SK-N-MC (cell line): Measurements from ENCODE around the gene COL10A1.
"Not testable (repeated sequence)": the region's sequence is repeated elsewhere in the genome, so short reads cannot be mapped to it uniquely, and the experiment has no call there.

Experiments
- DNase-seq: peaks from one replicate; pipeline ENCODE4 v3.0.0-alpha.2; 2011; ENCODE audit warnings: low read depth, low spot score
- H3K27ac ChIP-seq: fragments of 200-600 bp; sonication (generic); 2 replicates; pipeline ENCODE4 v1.5.1; 2016; ENCODE audit warnings: mixed run types
- H3K36me3 ChIP-seq: fragments of 200-600 bp; sonication (generic); 2 replicates; pipeline ENCODE4 v1.6.1; 2017; ENCODE audit warnings: antibody characterized with exemption, low read length, mixed read lengths; ENCODE audit not compliant: insufficient read depth
- H3K4me3 ChIP-seq: fragments of 200-600 bp; sonication (generic); 2 replicates; pipeline ENCODE4 v1.5.1; 2016
- H3K9ac ChIP-seq: fragments of 200-600 bp; sonication (generic); 2 replicates; pipeline ENCODE4 v1.8.0; 2017; ENCODE audit warnings: mixed run types, mixed read lengths; ENCODE audit not compliant: insufficient read length
- H3K9me3 ChIP-seq: fragments of 200-600 bp; sonication (generic); 2 replicates; pipeline ENCODE4 v1.6.1; 2017; ENCODE audit warnings: low read depth, mild to moderate bottlenecking, antibody characterized with exemption, low read length, moderate library complexity, mixed read lengths
- EZH2 ChIP-seq: fragments of 200-600 bp; sonication (generic); IDR thresholded peaks from one replicate; pipeline ENCODE4 v1.6.1; 2017; ENCODE audit warnings: antibody characterized with exemption
- FOXP2 ChIP-seq: optimal IDR thresholded peaks from 2 replicates; pipeline ENCODE3; 2011; ENCODE audit warnings: mild to moderate bottlenecking, moderate library complexity; ENCODE audit not compliant: insufficient read depth; ENCODE audit errors: extremely low read length, control extremely low read depth
- POLR2AphosphoS5 ChIP-seq: IDR thresholded peaks from 2 replicates; pipeline ENCODE4 v1.6.1; 2012; ENCODE audit warnings: mild to moderate bottlenecking, low read depth, low read length, borderline replicate concordance

COL10A1 gene

GRCh38 chr6:116100419-116101301 lies 25.3 kb downstream of the COL10A1 start, which contains the start of gene NT5DC1:
Gene NT5DC1 (plus strand): TSS chr6:116100853. CDS start chr6:116100931, 78 bp downstream.
- no peaks in the 10 kb centered on the region for H3K9me3 ChIP-seq
- peak within 1 kb of the TSS; percentile 91 for H3K4me3 ChIP-seq
- TF ChIP-seq POLR2AphosphoS5 (peak; percentile 87), FOXP2 (no peak)
- no peak for DNase-seq
- no peaks in the 10 kb centered on the region for H3K36me3 ChIP-seq
- peak within 1 kb of the TSS; percentile 70 for H3K9ac ChIP-seq
- H3K27ac ChIP-seq: no peak within 1 kb of the TSS; the same call in 1 of the 2 replicates

- Histone ChIP-seq H3K27ac (peak overlapping the region; percentile 47; the same call in 1 of the 2 replicates), H3K9me3 (no peaks in the 10 kb centered on the region), H3K9ac (no peak overlapping the region), H3K36me3 (no peaks in the 10 kb centered on the region), H3K4me3 (peak overlapping the region; percentile 91)
- no peak for DNase-seq
- no peak for TF ChIP-seq FOXP2
- TF ChIP-seq EZH2: no peak
- no peak; the same call in 1 of the 2 replicates for TF ChIP-seq POLR2AphosphoS5
These were observed 26.9 kb downstream of the COL10A1 start for GRCh38 chr6:116099036-116099435.

DNA sequence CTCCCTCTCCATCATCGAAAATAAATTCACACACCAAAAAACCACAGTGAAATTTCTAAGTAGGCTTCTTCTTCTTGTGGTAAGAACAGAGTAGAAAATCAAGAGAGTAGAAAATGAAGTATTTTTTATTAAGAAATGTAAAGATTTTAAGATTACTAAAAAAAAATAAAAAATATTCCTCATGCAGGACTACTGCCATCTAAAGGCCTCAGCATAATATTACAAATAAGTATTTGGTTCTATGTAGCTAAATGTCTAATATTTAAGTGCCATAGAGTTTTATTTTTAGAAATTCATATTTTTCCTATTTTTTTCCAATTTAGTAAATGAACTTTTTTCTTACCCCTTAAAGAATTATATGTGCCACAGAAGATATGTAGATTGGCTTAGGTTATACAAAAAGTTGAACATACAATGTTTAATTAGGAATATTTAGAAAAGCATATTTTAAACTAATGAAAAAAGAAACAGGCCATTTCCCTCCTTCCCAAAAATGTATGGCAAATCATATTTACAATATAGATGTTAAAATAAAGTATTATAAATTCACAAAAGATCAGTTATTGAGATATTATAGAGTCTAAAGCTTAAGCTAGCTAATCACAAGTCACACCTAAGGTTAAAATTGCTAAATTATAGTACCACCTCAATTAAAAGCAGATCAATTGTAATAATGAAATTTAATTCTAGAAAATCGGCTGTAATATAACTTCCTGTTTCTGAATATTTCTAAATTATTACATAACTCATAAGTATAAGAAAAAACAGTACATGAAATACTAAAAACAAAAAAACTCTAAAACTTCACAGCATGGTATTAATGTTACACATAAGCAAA lies 28.7 kb downstream of the COL10A1 start:
- H3K36me3 ChIP-seq: no peaks in the 10 kb centered on the region
- TF ChIP-seq FOXP2 (no peak), POLR2AphosphoS5 (no peak), EZH2 (no peak)
- no peak overlapping the region for H3K9ac ChIP-seq
- no peak for DNase-seq
- H3K27ac ChIP-seq: no peak overlapping the region
- H3K4me3 ChIP-seq: no peak overlapping the region
- no peaks in the 10 kb centered on the region for H3K9me3 ChIP-seq

GRCh38 chr6:116096048-116096759 lies 29.7 kb downstream of the COL10A1 start:
- H3K4me3 ChIP-seq, H3K9ac ChIP-seq, H3K36me3 ChIP-seq, H3K27ac ChIP-seq, DNase-seq, H3K9me3 ChIP-seq: not testable (repeated sequence)

DNA sequence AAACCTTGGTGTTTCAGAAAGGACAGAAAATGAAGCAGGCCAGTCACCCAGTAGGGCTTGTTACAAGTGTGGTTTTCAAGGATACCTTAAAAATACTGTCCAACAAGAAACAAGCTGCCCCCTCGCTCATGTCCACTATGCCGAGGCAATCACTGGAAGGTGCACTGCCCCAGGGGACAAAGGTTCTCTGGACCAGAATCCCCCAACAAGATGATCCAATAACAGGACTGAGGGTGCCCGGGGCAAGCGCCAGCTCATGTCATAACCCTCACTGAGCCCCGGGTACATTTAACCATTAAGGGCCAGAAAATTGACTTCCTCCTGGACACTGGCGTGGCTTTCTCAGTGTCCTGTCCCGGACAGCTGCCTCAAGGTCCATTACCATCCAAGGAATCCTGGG lies 31.9 kb downstream of the COL10A1 start:
- Histone ChIP-seq H3K4me3 (no peak overlapping the region), H3K27ac (no peak overlapping the region), H3K9ac (no peak overlapping the region), H3K9me3 (no peaks in the 10 kb centered on the region), H3K36me3 (no peaks in the 10 kb centered on the region)
- DNase-seq: no peak
- no peak for TF ChIP-seq FOXP2
- TF ChIP-seq EZH2: no peak
- TF ChIP-seq POLR2AphosphoS5: no peak

GRCh38 chr6:116090251-116090650 lies 35.7 kb downstream of the COL10A1 start:
- DNase-seq: no peak
- Histone ChIP-seq H3K9ac (no peak overlapping the region), H3K27ac (no peak overlapping the region), H3K36me3 (no peaks in the 10 kb centered on the region), H3K9me3 (no peaks in the 10 kb centered on the region), H3K4me3 (no peak overlapping the region)
- TF ChIP-seq FOXP2 (no peak), POLR2AphosphoS5 (no peak), EZH2 (no peak)

GRCh38 chr6:116088946-116089345 lies 37.0 kb downstream of the COL10A1 start:
- no peak overlapping the region for H3K27ac ChIP-seq
- no peak for DNase-seq
- no peak overlapping the region for H3K9ac ChIP-seq
- no peaks in the 10 kb centered on the region for H3K9me3 ChIP-seq
- H3K36me3 ChIP-seq: no peaks in the 10 kb centered on the region
- TF ChIP-seq POLR2AphosphoS5: no peak
- no peak for TF ChIP-seq EZH2
- no peak for TF ChIP-seq FOXP2
- H3K4me3 ChIP-seq: no peak overlapping the region

- H3K9ac ChIP-seq: no peak overlapping the region
- no peak overlapping the region for H3K27ac ChIP-seq
- H3K9me3 ChIP-seq: no peaks in the 10 kb centered on the region
- no peaks in the 10 kb centered on the region for H3K36me3 ChIP-seq
- TF ChIP-seq EZH2 (no peak), FOXP2 (no peak), POLR2AphosphoS5 (no peak)
- no peak overlapping the region for H3K4me3 ChIP-seq
- no peak for DNase-seq
These were observed 38.4 kb downstream of the COL10A1 start for GRCh38 chr6:116087437-116088027.
